GM20431 (cell line): ENCODE data around the gene AFDN.

Experiments
- in situ Hi-C: fragments of 300-500 bp; cut with MseI, MboI; formaldehyde crosslinking; loops from one replicate; pipeline ENCODE4 v1.15.0; 2020; ENCODE audit warnings: low sequenced_read_pairs; ENCODE audit not compliant: unreplicated experiment

The AFDN gene, protein sequence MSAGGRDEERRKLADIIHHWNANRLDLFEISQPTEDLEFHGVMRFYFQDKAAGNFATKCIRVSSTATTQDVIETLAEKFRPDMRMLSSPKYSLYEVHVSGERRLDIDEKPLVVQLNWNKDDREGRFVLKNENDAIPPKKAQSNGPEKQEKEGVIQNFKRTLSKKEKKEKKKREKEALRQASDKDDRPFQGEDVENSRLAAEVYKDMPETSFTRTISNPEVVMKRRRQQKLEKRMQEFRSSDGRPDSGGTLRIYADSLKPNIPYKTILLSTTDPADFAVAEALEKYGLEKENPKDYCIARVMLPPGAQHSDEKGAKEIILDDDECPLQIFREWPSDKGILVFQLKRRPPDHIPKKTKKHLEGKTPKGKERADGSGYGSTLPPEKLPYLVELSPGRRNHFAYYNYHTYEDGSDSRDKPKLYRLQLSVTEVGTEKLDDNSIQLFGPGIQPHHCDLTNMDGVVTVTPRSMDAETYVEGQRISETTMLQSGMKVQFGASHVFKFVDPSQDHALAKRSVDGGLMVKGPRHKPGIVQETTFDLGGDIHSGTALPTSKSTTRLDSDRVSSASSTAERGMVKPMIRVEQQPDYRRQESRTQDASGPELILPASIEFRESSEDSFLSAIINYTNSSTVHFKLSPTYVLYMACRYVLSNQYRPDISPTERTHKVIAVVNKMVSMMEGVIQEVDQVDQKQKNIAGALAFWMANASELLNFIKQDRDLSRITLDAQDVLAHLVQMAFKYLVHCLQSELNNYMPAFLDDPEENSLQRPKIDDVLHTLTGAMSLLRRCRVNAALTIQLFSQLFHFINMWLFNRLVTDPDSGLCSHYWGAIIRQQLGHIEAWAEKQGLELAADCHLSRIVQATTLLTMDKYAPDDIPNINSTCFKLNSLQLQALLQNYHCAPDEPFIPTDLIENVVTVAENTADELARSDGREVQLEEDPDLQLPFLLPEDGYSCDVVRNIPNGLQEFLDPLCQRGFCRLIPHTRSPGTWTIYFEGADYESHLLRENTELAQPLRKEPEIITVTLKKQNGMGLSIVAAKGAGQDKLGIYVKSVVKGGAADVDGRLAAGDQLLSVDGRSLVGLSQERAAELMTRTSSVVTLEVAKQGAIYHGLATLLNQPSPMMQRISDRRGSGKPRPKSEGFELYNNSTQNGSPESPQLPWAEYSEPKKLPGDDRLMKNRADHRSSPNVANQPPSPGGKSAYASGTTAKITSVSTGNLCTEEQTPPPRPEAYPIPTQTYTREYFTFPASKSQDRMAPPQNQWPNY (N-terminal part only)

DNA sequence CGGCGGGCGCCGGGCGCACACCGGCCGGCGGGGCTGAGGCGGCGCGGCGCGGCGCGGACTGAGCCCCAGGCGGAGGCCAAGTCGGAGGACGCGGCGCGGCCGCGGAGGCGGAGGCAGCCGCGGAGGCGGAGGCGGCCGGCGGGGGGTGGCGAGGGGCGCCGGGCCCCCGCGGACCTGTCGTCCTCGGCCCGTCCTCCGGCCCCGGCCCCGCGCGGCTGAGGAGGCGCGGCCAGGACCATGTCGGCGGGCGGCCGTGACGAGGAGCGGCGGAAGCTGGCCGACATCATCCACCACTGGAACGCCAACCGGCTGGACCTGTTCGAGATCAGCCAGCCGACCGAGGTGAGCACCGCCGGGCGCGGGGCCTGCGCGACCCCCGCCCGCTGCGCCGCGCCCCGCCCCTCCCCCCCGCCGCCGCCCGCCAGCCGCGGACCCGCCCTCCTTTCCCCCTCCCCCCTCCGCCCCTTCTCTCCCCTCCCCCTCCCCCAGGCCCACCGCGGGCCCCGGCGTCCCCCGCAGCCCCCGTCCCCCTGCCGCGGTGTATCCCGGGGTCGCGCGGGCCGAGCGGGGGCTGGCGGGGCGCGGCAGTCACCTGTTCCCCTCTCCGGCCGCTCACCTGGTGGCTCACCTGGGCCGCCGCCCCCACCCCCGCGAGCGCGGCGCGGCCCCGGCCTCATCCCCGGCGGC is at the start of gene AFDN:
Gene AFDN (plus strand): TSS at position 16 of the 687 bp plus-strand sequence. CDS start 222 bp downstream, at position 238.
- in situ Hi-C loops = no loop called here

GRCh38 chr6:167778497-167779128 is 48.1 kb upstream of the AFDN start:
- in situ Hi-C loops = no loop called here

DNA sequence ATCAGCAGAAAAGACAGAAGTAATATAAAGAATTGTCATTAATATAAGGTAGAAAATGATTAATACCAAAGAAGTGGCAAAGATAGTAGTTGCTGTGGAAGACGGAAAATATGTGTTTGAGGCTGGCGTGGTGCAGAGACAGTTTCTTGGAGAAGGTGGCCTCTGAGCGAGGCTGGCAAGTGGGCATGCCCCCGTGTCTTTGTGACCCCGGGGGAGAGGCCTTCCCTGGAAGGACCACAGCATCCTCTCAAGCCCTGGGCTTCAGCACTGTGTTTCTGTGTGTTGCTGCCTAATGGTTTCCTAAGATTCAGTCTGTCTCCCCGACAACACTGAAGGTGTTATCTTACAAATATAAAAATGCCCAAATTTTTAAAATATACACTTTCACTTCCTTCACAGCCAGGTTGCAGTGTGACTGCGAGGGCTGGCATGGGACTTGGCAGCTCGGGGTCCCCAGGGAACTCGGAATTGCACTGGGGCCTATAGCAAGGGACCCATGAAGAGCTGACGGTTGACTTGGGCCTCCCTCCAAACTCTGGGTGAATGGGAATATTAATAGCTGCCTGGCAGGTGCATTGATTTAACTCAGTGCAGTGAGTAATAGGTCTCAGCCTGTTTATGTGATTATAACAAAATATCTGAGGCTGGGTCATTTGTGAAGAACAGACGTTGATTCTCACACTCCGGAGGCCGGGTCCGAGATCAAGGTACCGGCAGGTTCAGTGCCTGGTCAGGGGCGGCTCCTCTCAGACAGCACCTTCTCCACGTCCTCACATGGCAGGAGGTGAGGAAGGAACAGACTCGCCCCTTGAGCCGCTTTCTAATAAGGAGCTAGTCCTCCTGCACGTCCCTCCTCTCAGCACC is 47.4 kb upstream of the AFDN start:
- in situ Hi-C loops = no loop called here

DNA sequence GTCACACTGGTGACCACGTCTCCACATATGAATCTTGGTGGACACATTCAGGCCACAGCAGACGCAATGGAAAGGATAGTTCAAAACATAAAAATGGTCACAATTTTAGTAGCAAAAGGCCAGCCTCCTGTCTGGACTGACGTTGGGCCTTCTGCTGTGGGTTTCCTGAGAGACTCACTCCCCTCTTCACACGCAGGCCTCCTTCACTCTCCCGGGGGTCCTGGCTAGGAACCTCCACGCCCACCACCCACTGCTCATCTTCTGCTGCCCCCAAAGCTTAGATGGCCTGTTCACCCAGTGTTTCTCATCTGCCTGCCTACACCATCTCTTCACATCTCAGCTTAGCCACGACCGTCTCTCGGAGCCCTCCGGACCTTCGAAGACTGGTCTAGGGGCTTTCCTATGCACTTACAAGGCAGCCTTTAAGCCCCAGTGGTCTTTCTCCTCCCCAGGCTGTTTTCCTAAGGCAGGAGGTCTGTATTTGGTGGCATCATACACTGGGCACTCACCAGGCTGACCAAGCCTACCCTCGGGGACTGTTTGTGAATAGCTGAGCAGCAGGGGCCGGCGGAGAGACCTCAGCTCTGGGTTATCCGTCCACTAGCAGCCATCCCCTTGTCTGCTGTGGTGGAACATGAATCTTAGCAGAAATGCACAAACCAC is 46.6 kb upstream of the AFDN start:
- in situ Hi-C loops = no loop called here

GRCh38 chr6:167781066-167781767 is 45.5 kb upstream of the AFDN start:
- in situ Hi-C loops = no loop called here

DNA sequence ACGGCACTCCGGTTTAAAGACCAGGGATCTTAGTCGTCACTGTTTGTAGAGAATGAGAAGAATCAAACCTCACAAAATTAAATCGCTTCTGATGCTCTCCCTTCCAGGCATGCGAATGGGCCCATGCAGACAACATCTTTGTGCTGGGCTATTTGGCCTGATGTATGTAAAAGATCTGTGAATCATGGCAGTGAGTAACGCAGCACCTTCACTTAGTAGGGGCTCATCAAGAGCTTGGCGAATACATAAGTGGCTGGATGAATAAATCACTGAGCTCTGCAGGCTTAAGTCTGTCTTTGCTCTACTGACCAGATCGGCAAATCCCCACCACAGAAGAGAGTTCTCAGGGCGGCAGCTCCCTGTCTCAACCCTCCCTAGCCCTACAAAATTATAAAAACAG is 44.8 kb upstream of the AFDN start:
- in situ Hi-C loops = no loop called here

DNA sequence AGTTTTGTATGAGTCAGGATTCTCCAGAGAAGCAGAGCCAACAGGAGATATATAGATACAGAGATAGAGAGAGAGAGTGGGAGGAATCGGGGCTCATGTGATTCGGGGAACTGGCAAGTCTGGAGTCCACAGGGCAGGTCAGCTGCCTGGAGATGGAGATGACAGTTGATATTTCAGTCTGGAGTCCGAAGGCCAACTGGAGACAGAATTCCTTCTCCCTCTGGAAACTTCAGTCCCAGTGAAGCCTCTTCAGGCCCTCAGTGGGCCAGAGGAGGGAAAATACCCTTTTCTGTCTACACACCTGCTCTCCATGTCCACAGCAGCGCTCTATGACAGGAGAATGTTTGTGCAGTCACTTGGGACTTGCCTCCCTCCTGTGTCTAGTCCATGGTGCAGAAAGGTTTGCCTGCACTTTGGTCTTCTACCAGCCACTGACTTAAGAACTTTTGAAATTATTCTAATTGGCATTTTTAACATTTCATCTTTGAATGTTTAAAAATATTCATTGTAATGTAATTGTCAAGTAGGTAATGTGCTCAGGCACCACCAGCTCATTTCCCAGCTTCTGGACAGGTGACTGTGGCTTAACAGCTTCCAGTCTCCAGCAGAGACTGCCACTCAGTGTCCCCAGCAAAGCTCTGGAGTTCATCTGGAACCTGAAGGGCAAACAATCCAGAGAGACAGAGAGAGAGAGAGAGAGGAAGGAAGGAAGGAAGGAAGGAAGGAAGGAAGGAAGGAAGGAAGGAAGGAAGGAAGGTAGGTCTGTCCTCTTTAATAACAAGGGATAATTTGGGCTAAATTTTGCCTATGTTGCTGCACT is 43.8 kb upstream of the AFDN start:
- in situ Hi-C loops = no loop called here

DNA sequence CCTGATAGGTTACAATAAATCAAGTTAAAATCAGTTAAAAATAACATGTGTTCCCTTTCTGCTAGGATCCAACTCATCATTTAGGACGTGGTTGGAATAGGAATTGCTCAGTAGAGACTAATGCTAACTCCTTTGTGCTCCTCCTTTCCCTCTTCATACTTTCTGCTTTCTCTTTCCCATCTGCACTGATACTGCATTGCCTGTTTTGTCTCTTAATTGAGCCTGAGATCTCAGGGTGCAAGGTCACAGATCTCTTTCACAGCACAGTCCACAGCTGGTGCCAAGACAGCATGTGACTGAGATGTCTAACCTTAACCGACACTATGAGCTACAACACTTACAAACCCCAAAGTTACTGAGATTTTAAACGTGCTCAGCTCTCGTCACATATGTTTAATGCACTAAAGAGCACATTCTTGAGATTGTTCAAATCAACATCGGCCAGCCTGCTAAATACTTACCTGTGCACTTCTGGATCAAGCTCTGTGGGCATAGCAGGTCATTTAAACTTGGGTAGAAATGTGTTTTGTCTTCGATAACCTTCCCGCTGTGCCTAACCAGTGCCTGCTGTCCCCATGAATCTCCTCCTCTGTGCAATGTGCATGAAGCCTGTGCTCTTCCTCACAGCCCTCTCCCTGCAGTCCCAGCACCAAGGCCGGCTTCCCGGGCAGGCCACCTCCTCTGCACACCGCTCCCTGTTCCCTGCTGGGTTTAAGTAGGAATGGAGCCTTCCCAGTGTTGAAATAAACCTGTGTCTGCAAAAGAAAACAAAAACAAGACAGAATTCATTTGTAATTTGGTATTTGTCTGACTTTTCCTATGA is 39.6 kb upstream of the AFDN start:
- in situ Hi-C loops = no loop called here

- in situ Hi-C loops = no loop called here
Measured at GRCh38 chr6:167787896-167788562, 38.7 kb upstream of the AFDN start.

DNA sequence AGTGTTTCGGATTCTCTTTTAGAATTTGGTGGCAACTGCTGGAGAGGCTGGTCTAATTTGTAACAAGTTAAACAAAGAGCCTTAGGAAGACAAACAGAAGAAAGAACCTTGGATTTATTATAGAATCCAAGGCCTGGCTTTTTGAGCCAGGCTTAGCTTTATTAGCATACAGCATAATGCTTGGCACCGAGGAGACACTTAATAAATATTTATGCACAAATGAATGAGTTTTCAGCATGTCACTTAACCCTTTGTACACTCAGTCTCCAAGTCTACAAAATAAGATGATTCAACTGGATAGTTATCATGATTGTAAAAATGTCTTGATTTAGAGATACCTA is 38.2 kb upstream of the AFDN start:
- in situ Hi-C loops = no loop called here

GRCh38 chr6:167789358-167789757 is 37.4 kb upstream of the AFDN start:
- in situ Hi-C loops = no loop called here

- in situ Hi-C loops = no loop called here
Measured at GRCh38 chr6:167791091-167791779, 35.5 kb upstream of the AFDN start.

GRCh38 chr6:167791780-167792478 is 34.8 kb upstream of the AFDN start:
- in situ Hi-C loops = no loop called here

GRCh38 chr6:167793421-167793820 is 33.3 kb upstream of the AFDN start:
- in situ Hi-C loops = no loop called here
